GM12874 (cell line): ENCODE results near the gene GRM7.

Experiments used
- TF ChIP-seq, protein P1 (sequence below): IDR thresholded peaks from 2 replicates; pipeline ENCODE4 v1.5.1; 2011; ENCODE audit warnings: low read depth, mild to moderate bottlenecking, control low read depth, low read length, moderate library complexity; ENCODE audit not compliant: insufficient read depth

The GRM7 gene

DNA sequence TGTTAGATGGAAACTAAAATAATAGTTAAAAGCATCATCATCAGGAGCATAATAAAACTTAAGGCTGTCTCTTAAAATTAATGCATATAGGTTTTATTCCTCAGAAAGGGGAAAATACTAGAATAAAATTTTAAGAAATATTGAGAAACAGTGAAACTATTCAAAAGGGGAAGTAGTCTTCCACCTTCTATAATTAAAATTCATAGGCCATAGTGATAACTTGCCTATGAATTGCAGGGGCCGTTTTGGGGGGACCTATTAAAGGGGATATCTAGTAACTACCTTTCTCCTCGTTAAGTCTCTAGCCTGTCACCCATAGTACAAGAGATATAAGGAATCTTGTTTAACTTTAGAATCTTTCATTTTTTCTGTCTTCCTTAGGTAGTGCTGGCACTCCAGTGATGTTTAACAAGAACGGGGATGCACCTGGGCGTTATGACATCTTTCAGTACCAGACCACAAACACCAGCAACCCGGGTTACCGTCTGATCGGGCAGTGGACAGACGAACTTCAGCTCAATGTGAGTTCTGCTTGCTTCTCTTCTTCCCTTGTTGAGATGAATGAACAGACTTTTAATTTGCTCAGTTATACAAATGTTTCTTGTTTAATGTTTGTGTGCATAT, 600.4 kb downstream of the GRM7 start:
- TF ChIP-seq, protein P1, sequence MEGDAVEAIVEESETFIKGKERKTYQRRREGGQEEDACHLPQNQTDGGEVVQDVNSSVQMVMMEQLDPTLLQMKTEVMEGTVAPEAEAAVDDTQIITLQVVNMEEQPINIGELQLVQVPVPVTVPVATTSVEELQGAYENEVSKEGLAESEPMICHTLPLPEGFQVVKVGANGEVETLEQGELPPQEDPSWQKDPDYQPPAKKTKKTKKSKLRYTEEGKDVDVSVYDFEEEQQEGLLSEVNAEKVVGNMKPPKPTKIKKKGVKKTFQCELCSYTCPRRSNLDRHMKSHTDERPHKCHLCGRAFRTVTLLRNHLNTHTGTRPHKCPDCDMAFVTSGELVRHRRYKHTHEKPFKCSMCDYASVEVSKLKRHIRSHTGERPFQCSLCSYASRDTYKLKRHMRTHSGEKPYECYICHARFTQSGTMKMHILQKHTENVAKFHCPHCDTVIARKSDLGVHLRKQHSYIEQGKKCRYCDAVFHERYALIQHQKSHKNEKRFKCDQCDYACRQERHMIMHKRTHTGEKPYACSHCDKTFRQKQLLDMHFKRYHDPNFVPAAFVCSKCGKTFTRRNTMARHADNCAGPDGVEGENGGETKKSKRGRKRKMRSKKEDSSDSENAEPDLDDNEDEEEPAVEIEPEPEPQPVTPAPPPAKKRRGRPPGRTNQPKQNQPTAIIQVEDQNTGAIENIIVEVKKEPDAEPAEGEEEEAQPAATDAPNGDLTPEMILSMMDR: no peak

DNA sequence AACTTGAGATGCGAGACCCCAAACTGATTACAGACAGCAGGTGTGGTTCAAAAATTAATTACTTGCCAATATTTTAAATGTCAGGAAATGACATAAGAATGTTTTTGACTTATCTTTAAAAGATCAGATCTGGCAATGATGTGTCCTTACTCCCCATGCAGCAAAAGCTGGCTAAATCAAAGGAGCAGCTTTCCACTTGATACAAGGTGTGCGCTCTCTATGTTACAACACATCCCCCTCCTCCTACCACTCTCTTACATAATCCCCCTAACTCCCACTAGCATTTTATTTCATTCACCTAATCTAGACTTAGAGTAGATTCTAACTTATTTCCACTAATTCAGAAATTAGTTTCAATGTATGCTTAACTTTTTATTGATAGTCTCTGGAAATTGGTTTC, 609.0 kb downstream of the GRM7 start:
- TF ChIP-seq, protein P1: no peak

DNA sequence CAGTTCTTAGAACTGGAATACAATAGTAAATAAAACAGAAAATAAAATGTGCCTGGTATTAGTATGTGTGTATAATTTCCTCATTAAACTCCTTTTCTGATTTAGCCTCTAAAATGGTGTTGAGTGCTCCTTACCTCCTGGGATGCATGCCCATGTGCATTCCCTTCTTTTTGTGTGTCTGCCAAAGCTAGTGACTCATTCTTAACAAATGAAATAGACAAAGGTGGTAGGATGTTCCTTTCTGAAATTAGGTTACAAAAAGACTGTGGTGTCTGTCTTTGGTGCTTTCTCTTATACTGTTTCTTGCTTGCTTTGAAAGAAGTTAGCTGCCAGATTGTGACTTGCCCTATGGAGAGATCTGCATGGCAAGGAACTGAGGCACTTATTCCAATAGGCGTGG, 623.7 kb downstream of the GRM7 start:
- TF ChIP-seq, protein P1: no peak

DNA sequence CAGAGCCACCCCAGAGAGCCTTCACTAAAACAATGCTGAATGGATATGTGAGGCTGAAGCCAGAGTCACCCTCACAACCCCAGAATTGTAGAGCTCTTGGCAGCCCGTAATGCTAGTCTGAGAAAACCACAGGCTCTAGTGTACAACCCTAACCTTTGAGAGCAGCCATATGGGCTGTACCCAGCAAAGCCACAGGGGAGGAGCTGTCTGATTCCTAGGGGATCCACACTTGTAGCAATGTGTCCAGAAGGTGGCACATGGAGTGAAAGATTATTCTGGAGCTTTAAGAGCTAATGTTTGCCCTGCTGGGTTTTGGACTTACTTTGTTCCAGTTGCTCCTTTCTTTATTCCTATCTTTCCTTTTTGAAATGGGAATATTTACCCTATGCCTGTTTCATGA, 626.8 kb downstream of the GRM7 start:
- TF ChIP-seq, protein P1: no peak

DNA sequence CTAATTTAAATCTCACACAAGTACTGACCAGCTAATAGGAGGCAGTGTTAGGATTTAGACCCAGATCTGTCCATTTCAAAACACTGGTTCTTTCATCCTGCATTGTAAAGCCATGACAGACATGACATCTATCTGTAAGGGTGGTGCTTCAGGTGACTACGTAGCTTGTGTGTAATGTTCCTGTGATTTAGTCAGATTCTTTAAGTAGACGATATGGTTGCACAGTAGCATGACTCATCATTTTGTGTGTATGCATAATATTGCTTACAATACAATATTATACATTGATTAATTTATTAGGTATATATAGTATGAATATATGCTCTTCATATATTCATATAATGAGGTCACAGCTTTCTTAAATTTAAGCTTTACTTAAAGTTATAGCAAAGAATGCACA, 628.5 kb downstream of the GRM7 start:
- TF ChIP-seq, protein P1: no peak

DNA sequence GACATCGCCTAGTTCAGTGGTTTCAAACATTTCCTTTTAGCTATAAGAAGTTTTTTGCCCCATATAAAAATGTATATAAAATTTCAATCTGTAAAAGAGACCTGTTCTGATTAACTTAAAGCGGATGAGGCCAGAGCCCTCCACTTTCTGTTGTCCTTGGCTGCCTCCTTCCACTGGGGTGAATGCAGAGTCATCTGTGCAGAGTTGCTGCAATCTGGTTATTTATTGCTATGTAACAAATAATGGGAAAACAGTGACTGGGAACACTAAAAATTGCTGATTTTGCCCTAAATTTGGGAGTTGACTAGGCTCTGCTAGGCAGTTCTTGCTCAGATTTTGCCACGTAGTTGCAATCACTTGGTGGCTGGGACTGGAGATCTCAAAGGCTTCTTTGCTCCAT, 637.8 kb downstream of the GRM7 start:
- TF ChIP-seq, protein P1: no peak

DNA sequence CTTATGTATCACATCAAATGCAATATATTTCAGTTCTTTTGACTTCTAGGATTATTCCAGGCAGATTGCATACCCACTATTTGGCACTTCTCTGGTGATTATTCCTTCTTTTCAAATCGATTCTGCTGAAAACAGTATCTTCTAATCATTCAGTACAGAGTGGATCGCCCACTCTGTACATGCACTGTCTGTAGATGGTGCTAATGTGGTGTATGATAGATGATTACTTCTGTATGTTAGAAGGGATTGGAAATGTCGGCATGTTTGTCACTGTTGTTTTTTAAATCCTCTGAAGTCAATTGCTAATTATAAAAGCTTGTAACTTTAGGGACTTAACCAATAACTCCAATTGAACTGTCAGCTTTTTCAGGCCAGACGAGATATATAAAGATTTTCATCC, 642.5 kb downstream of the GRM7 start:
- TF ChIP-seq, protein P1: no peak
